H9 (cell line): ENCODE measurements around the gene CHDH. TPM values are rescaled to one million over a fixed set of nuclear protein-coding genes. Genes with fewer than 3 reads are reported as not detected.

Source experiments
- DNase-seq: peaks from one replicate; pipeline ENCODE4 v3.0.0-alpha.2; 2017
- H2AFZ ChIP-seq: one replicate; pipeline ENCODE4 v1.6.1; 2013; ENCODE audit warnings: mild to moderate bottlenecking, low read length, control low read depth, moderate library complexity
- H2AK5ac ChIP-seq: 2 replicates; pipeline ENCODE4 v1.6.1; 2013; ENCODE audit warnings: low read length, control low read depth, mixed read lengths; ENCODE audit not compliant: insufficient read length
- H2BK120ac ChIP-seq: one replicate; pipeline ENCODE4 v1.6.1; 2013; ENCODE audit warnings: low read depth, mild to moderate bottlenecking, low read length, control low read depth, inconsistent platforms; ENCODE audit not compliant: poor library complexity, severe bottlenecking
- H2BK12ac ChIP-seq: 2 replicates; pipeline ENCODE4 v1.6.1; 2013; ENCODE audit warnings: low read length, control low read depth, mixed read lengths, low read depth; ENCODE audit not compliant: insufficient read length
- H2BK15ac ChIP-seq: 2 replicates; pipeline ENCODE4 v1.6.1; 2013; ENCODE audit warnings: low read depth, low read length, control low read depth
- H2BK20ac ChIP-seq: one replicate; pipeline ENCODE4 v1.6.1; 2013; ENCODE audit warnings: low read depth, mild to moderate bottlenecking, low read length, control low read depth, inconsistent platforms; ENCODE audit not compliant: poor library complexity, severe bottlenecking
- H2BK5ac ChIP-seq: 2 replicates; pipeline ENCODE4 v1.6.1; 2013; ENCODE audit warnings: low read length, control low read depth, mixed read lengths; ENCODE audit not compliant: insufficient read length
- H3K14ac ChIP-seq: 2 replicates; pipeline ENCODE4 v1.6.1; 2013; ENCODE audit warnings: low read length, control low read depth; ENCODE audit not compliant: insufficient read depth
- H3K18ac ChIP-seq: 2 replicates; pipeline ENCODE4 v1.6.1; 2013; ENCODE audit warnings: low read depth, mild to moderate bottlenecking, mixed read lengths, low read length, control low read depth; ENCODE audit not compliant: insufficient read length
- H3K23ac ChIP-seq: 2 replicates; pipeline ENCODE4 v1.6.1; 2013; ENCODE audit warnings: low read length, control low read depth, mixed read lengths, low read depth; ENCODE audit not compliant: insufficient read length
- H3K23me2 ChIP-seq: 2 replicates; pipeline ENCODE4 v1.6.1; 2013; ENCODE audit warnings: low read depth, mild to moderate bottlenecking, mixed read lengths, low read length, control low read depth; ENCODE audit not compliant: insufficient read length, poor library complexity, severe bottlenecking
- H3K27ac ChIP-seq: 2 replicates; pipeline ENCODE4 v1.5.1; 2013; ENCODE audit warnings: low read length, control low read depth, mixed read lengths, low read depth; ENCODE audit not compliant: insufficient read length
- H3K27me3 ChIP-seq: 2 replicates; pipeline ENCODE4 v1.6.1; 2013; ENCODE audit warnings: low read length, control low read depth, inconsistent platforms; ENCODE audit not compliant: insufficient read depth
- H3K4ac ChIP-seq: 2 replicates; pipeline ENCODE4 v1.6.1; 2013; ENCODE audit warnings: low read depth, mild to moderate bottlenecking, control low read depth, inconsistent platforms, low read length, moderate library complexity
- H3K4me1 ChIP-seq: 2 replicates; pipeline ENCODE4 v1.6.1; 2013; ENCODE audit warnings: low read length, control low read depth, inconsistent platforms; ENCODE audit not compliant: insufficient read depth
- H3K4me2 ChIP-seq: 2 replicates; pipeline ENCODE4 v1.6.1; 2013; ENCODE audit warnings: low read length, control low read depth, mixed read lengths; ENCODE audit not compliant: insufficient read length, insufficient read depth
- H3K56ac ChIP-seq: 2 replicates; pipeline ENCODE4 v1.6.1; 2013; ENCODE audit warnings: low read depth, mild to moderate bottlenecking, mixed read lengths, low read length, control low read depth; ENCODE audit not compliant: insufficient read length
- H3K79me1 ChIP-seq: 2 replicates; pipeline ENCODE4 v1.6.1; 2013; ENCODE audit warnings: low read depth, mild to moderate bottlenecking, moderate library complexity, low read length, control low read depth, inconsistent platforms; ENCODE audit not compliant: insufficient read depth, poor library complexity, severe bottlenecking
- H3K79me2 ChIP-seq: 2 replicates; pipeline ENCODE4 v1.6.1; 2013; ENCODE audit warnings: low read length, control low read depth, inconsistent platforms; ENCODE audit not compliant: insufficient read depth
- H3K9ac ChIP-seq: 2 replicates; pipeline ENCODE4 v1.6.1; 2013; ENCODE audit warnings: low read length, control low read depth, mixed read lengths; ENCODE audit not compliant: insufficient read length; ENCODE audit errors: extremely low read depth
- H3K9me3 ChIP-seq: one replicate; pipeline ENCODE4 v1.6.1; 2013; ENCODE audit warnings: low read depth, low read length, inconsistent platforms; ENCODE audit not compliant: control insufficient read depth
- H3T11ph ChIP-seq: one replicate; pipeline ENCODE4 v1.6.1; 2013; ENCODE audit warnings: mild to moderate bottlenecking, low read length, control low read depth, inconsistent platforms
- H4K20me1 ChIP-seq: one replicate; pipeline ENCODE4 v1.6.1; 2013; ENCODE audit not compliant: control insufficient read depth, insufficient read length, insufficient read depth
- H4K5ac ChIP-seq: 2 replicates; pipeline ENCODE4 v1.6.1; 2013; ENCODE audit warnings: low read depth, mild to moderate bottlenecking, mixed read lengths, low read length, control low read depth; ENCODE audit not compliant: insufficient read length
- H4K8ac ChIP-seq: replicated peaks from 2 replicates; pipeline ENCODE4 v1.6.1; 2013; ENCODE audit warnings: low read length, control low read depth, mixed read lengths, low read depth; ENCODE audit not compliant: insufficient read length
- H4K91ac ChIP-seq: 2 replicates; pipeline ENCODE4 v1.6.1; 2013; ENCODE audit warnings: low read depth, mild to moderate bottlenecking, moderate library complexity, mixed read lengths, low read length, control low read depth; ENCODE audit not compliant: insufficient read length
- H3K27ac Mint-ChIP-seq, 3 experiments: 2 replicates in 2 of 3; 3 replicates in 1 of 3; pipeline ENCODE4 v1.8.0; 2020 to 2021; ENCODE audit warnings: mixed read lengths in 3 of 3, mild to moderate bottlenecking in 1 of 3, moderate library complexity in 1 of 3
- H3K27me3 Mint-ChIP-seq: 2 replicates; pipeline ENCODE4 v1.8.0; 2021; ENCODE audit warnings: low read depth, mild to moderate bottlenecking, moderate library complexity, mixed read lengths
- H3K36me3 Mint-ChIP-seq, 3 experiments: 2 replicates in 2 of 3; 3 replicates in 1 of 3; pipeline ENCODE4 v1.8.0; 2020 to 2021; ENCODE audit warnings: low read depth in 3 of 3, mixed read lengths in 3 of 3; ENCODE audit not compliant: insufficient read depth in 1 of 3
- H3K4me1 Mint-ChIP-seq, 2 experiments: 2 replicates each; pipeline ENCODE4 v1.8.0; 2020; ENCODE audit warnings: mixed read lengths in 2 of 2
- H3K4me3 Mint-ChIP-seq, 2 experiments: 2 replicates in 1 of 2; 3 replicates in 1 of 2; pipeline ENCODE4 v1.8.0; 2020 to 2021; ENCODE audit warnings: mild to moderate bottlenecking in 2 of 2, mixed read lengths in 2 of 2, moderate library complexity in 1 of 2
- H3K9me3 Mint-ChIP-seq, 2 experiments: 2 replicates in 1 of 2; 3 replicates in 1 of 2; pipeline ENCODE4 v1.8.0; 2020; ENCODE audit warnings: mild to moderate bottlenecking in 2 of 2, mixed read lengths in 2 of 2, moderate library complexity in 1 of 2
- WGBS: extraction: QIAGEN DNeasy Blood & Tissue Kit; methylation state at CpG from one replicate; pipeline ENCODE4 v1.1.7; 2013; ENCODE audit warnings: missing lambda C conversion rate, low lambda C conversion rate, mixed read lengths; ENCODE audit not compliant: insufficient read length; ENCODE audit errors: extremely low coverage; 5-methylcytosine and 5-hydroxymethylcytosine counted together
- total RNA-seq: library from RNA; stranded (reverse); gene quantifications from 2 replicates; pipeline ENCODE4 v1.2.1, GENCODE V29; 2021
- TF ChIP-seq, protein P1 (sequence below): fragments of 200-600 bp; sonication (generic); conservative IDR thresholded peaks from 3 replicates; pipeline ENCODE4 v1.8.0; 2021; ENCODE audit warnings: antibody characterized with exemption, mild to moderate bottlenecking

Gene CHDH
- total RNA-seq, 1 experiment from 2014 or later: 11.0 TPM

- no peaks in the 10 kb centered on the region for H3K9me3 ChIP-seq
- H3K27me3 Mint-ChIP-seq: no peaks in the 10 kb centered on the region
- no CpG with 5 or more reads among the region's 7 CpGs for WGBS
- H3K56ac ChIP-seq: no peak overlapping the region
- H3K36me3 Mint-ChIP-seq: peaks cover 4 to 45% (median 30%) of the 10 kb centered on the region in 3 experiments; a peak in 6 of 7 replicates
- no peak overlapping the region for H4K8ac ChIP-seq
- no peaks in the 10 kb centered on the region for H3K4me1 ChIP-seq
- H2AK5ac ChIP-seq: no peak overlapping the region
- H4K5ac ChIP-seq: no peak overlapping the region
- H2BK20ac ChIP-seq: no peak overlapping the region
- no peak overlapping the region for H3K18ac ChIP-seq
- H2BK12ac ChIP-seq: no peak overlapping the region
- H2AFZ ChIP-seq: no peak overlapping the region
- H3K27ac Mint-ChIP-seq: peak overlapping the region in 2 of 3 experiments; percentile 45 to 78; a peak in 2 of 7 replicates
- H2BK5ac ChIP-seq: no peak overlapping the region
- TF ChIP-seq, protein P1, sequence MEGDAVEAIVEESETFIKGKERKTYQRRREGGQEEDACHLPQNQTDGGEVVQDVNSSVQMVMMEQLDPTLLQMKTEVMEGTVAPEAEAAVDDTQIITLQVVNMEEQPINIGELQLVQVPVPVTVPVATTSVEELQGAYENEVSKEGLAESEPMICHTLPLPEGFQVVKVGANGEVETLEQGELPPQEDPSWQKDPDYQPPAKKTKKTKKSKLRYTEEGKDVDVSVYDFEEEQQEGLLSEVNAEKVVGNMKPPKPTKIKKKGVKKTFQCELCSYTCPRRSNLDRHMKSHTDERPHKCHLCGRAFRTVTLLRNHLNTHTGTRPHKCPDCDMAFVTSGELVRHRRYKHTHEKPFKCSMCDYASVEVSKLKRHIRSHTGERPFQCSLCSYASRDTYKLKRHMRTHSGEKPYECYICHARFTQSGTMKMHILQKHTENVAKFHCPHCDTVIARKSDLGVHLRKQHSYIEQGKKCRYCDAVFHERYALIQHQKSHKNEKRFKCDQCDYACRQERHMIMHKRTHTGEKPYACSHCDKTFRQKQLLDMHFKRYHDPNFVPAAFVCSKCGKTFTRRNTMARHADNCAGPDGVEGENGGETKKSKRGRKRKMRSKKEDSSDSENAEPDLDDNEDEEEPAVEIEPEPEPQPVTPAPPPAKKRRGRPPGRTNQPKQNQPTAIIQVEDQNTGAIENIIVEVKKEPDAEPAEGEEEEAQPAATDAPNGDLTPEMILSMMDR: peak; percentile 36; the same call in 2 of the 3 replicates
- H4K91ac ChIP-seq: no peak overlapping the region
- no peaks in the 10 kb centered on the region for H3K23me2 ChIP-seq
- no peak overlapping the region for H3K27ac ChIP-seq
- no peak overlapping the region for H3K4ac ChIP-seq
- no peak overlapping the region for H3K23ac ChIP-seq
- H3K79me1 ChIP-seq: no peaks in the 10 kb centered on the region
- H2BK120ac ChIP-seq: no peak overlapping the region
- no peak overlapping the region for H3K14ac ChIP-seq
- DNase-seq: no peak
- H3K79me2 ChIP-seq: no peaks in the 10 kb centered on the region
- no peaks in the 10 kb centered on the region for H3K4me1 Mint-ChIP-seq
- H2BK15ac ChIP-seq: no peak overlapping the region
- H3K9me3 Mint-ChIP-seq: no peaks in the 10 kb centered on the region
- no peak overlapping the region for H3T11ph ChIP-seq
- H4K20me1 ChIP-seq: no peaks in the 10 kb centered on the region
- H3K4me2 ChIP-seq: no peak overlapping the region
- no peak overlapping the region for H3K9ac ChIP-seq
- no peaks in the 10 kb centered on the region; the same call in 1 of the 2 replicates for H3K27me3 ChIP-seq
- no peak overlapping the region for H3K4me3 Mint-ChIP-seq
Measured at GRCh38 chr3:53858096-53858741, 12.0 kb upstream of the CHDH start.
